ENCODE results near the gene MAPK10. TPM values are rescaled to one million over a fixed set of nuclear protein-coding genes. Genes with fewer than 3 reads are reported as not detected.

MAPK10 gene
- total RNA-seq, 2 experiments from 2014 or later: 0.45 TPM; not detected in 1

DNA sequence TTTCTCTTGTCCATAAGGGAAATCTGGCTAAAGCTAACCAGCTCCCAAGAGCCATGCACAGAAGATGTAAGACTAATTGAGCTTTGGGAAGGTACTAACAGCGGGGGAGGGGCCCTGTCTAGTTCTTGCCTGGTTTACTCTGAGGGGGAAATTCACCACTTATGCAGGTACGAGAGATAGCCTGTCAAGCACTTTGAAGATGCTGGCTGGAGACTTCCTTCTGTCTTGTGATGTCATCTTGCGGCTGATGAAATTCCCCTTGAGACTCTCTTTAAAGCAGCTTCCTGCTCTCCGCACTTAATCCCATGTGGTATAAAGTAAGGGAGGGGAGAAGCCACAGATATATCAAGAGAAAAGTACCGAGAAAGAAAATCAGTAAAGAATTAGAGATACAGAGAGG lies 345.3 kb downstream of the MAPK10 start:
- Mint-ChIP-seq H3K9me3 (no peaks in the 10 kb centered on the region), H3K4me1 (no peaks in the 10 kb centered on the region), H3K27me3 (no peaks in the 10 kb centered on the region), H3K36me3 (ENCODE audit: low read depth) (no peaks in the 10 kb centered on the region), H3K27ac (no peak overlapping the region), H3K4me3 (no peak overlapping the region)
- ChIA-PET POLR2A (no interaction called here), CTCF (no interaction called here)
- DNase-seq: no peak

DNA sequence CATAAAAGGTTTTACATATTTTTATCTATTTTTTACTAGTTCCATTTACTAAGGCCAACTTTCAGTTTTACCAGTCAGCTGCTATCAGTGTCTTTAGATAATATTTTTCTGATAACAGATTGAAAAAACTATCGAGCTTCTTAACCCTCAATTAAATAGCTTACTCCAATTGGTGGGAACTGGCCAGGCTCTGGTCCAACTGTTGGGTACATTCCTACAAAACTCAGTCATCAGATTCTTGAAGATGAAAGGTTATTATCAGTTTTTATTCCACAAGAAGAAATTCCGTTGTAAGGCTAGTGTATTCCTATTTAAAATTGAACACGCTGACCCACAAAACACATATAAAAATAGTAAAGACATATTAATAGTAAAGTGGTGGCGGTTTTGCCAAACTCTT lies 346.2 kb downstream of the MAPK10 start:
- DNase-seq: no peak
- Mint-ChIP-seq H3K27ac (no peak overlapping the region), H3K27me3 (no peaks in the 10 kb centered on the region), H3K9me3 (no peaks in the 10 kb centered on the region), H3K4me3 (no peak overlapping the region), H3K36me3 (ENCODE audit: low read depth) (no peaks in the 10 kb centered on the region), H3K4me1 (no peaks in the 10 kb centered on the region)
- CTCF ChIA-PET: no interaction called here
- POLR2A ChIA-PET: no interaction called here

- H3K4me3 Mint-ChIP-seq: no peak overlapping the region
- H3K36me3 Mint-ChIP-seq (ENCODE audit: low read depth): no peaks in the 10 kb centered on the region
- H3K9me3 Mint-ChIP-seq: no peaks in the 10 kb centered on the region
- no peak for DNase-seq
- no peaks in the 10 kb centered on the region for H3K27me3 Mint-ChIP-seq
- no peak overlapping the region for H3K27ac Mint-ChIP-seq
- H3K4me1 Mint-ChIP-seq: no peaks in the 10 kb centered on the region
- POLR2A ChIA-PET: no interaction called here
- CTCF ChIA-PET: no interaction called here
Observed at GRCh38 chr4:86011117-86011516, 348.7 kb downstream of the MAPK10 start.

- no peak for DNase-seq
- H3K4me3 Mint-ChIP-seq: no peak overlapping the region
- no peak overlapping the region for H3K27ac Mint-ChIP-seq
- ChIA-PET CTCF (no interaction called here), POLR2A (no interaction called here)
- H3K9me3 Mint-ChIP-seq: no peaks in the 10 kb centered on the region
- H3K4me1 Mint-ChIP-seq: no peaks in the 10 kb centered on the region
- H3K27me3 Mint-ChIP-seq: no peaks in the 10 kb centered on the region
- no peaks in the 10 kb centered on the region for H3K36me3 Mint-ChIP-seq (ENCODE audit: low read depth)
Observed at GRCh38 chr4:86007042-86007441, 352.8 kb downstream of the MAPK10 start.

DNA sequence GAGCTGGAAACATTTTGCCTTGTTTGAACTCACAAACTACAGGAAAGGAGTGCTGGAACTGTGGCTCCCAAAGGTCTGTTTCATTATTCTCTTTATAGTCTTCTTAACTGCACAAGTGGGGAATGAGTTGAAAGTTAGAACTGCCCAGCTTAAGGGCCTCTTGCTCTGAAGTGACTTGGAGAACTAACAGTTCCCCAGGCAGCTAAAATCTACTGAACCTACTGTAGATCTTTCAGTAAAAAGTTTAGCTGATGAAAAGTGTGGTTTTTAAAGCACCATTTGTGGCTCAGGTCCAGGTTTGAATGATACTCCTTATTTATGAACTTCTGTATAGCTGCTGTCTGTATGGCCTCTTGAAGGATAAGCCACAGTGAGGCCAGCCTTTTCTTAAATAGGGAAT lies 353.8 kb downstream of the MAPK10 start:
- no peak overlapping the region for H3K27ac Mint-ChIP-seq
- CTCF ChIA-PET: no interaction called here
- no peaks in the 10 kb centered on the region for H3K36me3 Mint-ChIP-seq (ENCODE audit: low read depth)
- H3K4me1 Mint-ChIP-seq: no peaks in the 10 kb centered on the region
- no peak overlapping the region for H3K4me3 Mint-ChIP-seq
- POLR2A ChIA-PET: no interaction called here
- H3K9me3 Mint-ChIP-seq: no peaks in the 10 kb centered on the region
- no peak for DNase-seq
- H3K27me3 Mint-ChIP-seq: no peaks in the 10 kb centered on the region

DNA sequence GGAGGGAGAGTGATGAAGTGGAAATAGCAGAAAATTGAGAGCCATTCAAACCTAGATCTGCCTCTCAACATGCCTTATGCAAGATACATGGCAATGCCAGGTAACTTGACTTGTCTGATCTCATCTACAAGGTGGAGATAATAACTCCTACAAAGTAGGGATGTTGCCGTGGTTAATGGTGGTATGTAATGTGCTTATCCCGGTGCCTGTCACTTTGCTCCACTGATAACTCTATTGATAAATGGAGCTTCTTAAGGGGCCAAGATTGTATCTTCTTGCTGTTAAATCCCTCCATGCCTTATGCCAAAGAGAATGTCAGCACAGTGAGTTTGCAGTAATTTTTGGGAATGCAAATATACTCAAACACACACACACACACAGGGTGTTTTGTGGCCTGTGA lies 355.8 kb downstream of the MAPK10 start:
- CTCF ChIA-PET: no interaction called here
- Mint-ChIP-seq H3K27me3 (no peaks in the 10 kb centered on the region), H3K36me3 (ENCODE audit: low read depth) (no peaks in the 10 kb centered on the region), H3K4me1 (no peaks in the 10 kb centered on the region), H3K4me3 (no peak overlapping the region), H3K9me3 (no peaks in the 10 kb centered on the region), H3K27ac (no peak overlapping the region)
- no peak for DNase-seq
- POLR2A ChIA-PET: no interaction called here

DNA sequence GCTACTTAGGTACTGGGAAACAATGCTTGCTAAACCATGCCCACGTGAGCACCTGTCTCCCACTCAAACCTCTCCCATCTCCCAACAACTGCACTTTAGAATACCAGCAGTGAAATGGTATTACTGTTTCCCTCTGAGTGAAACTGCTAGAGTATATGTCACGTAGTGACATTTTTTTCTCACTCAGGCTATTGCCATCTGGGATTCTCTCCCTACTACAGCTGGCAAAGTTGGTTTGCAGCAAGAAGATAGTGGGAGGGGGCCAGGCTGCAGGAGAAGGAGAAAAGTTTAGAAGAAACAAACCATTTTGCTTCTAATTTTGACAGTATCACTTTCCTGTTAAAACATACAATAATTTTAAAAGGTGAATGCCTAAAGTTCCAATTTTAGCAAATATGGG lies 358.3 kb downstream of the MAPK10 start:
- H3K36me3 Mint-ChIP-seq (ENCODE audit: low read depth): no peaks in the 10 kb centered on the region
- H3K4me3 Mint-ChIP-seq: no peak overlapping the region
- H3K27me3 Mint-ChIP-seq: no peaks in the 10 kb centered on the region
- ChIA-PET POLR2A (no interaction called here), CTCF (no interaction called here)
- H3K9me3 Mint-ChIP-seq: no peaks in the 10 kb centered on the region
- no peaks in the 10 kb centered on the region for H3K4me1 Mint-ChIP-seq
- no peak overlapping the region for H3K27ac Mint-ChIP-seq
- no peak for DNase-seq

GRCh38 chr4:85995361-85995760 lies 364.5 kb downstream of the MAPK10 start:
- Mint-ChIP-seq H3K36me3 (ENCODE audit: low read depth) (no peaks in the 10 kb centered on the region), H3K9me3 (no peaks in the 10 kb centered on the region), H3K4me1 (no peaks in the 10 kb centered on the region), H3K4me3 (no peak overlapping the region), H3K27ac (no peak overlapping the region), H3K27me3 (no peaks in the 10 kb centered on the region)
- ChIA-PET CTCF (no interaction called here), POLR2A (no interaction called here)
- no peak for DNase-seq

- POLR2A ChIA-PET: no interaction called here
- no peak for DNase-seq
- Mint-ChIP-seq H3K4me1 (no peaks in the 10 kb centered on the region), H3K27me3 (no peaks in the 10 kb centered on the region), H3K27ac (no peak overlapping the region), H3K4me3 (no peak overlapping the region), H3K36me3 (ENCODE audit: low read depth) (no peaks in the 10 kb centered on the region), H3K9me3 (no peaks in the 10 kb centered on the region)
- CTCF ChIA-PET: no interaction called here
Observed at GRCh38 chr4:85994576-85994975, 365.3 kb downstream of the MAPK10 start.

DNA sequence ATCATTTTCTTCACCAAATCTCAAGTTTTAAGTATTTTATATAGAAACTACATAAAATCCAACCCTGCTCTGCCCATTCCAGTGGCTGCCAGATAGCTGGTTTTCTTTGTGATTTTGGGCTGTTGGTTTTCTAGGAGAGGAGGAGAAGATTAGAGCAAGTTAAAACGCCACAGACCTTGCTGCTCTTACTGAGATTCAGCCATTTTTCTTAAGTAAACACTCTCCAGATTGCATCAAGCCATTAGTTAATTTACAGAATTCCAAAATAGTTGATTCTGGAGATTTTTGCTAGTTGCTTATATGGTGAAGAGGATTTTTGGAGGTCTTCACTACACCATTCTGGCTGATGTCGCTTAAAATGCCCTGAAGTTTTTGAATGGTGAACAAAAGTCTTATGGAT lies 366.2 kb downstream of the MAPK10 start:
- H3K27me3 Mint-ChIP-seq: no peaks in the 10 kb centered on the region
- H3K9me3 Mint-ChIP-seq: no peaks in the 10 kb centered on the region
- ChIA-PET POLR2A (no interaction called here), CTCF (no interaction called here)
- no peaks in the 10 kb centered on the region for H3K36me3 Mint-ChIP-seq (ENCODE audit: low read depth)
- H3K27ac Mint-ChIP-seq: no peak overlapping the region
- H3K4me1 Mint-ChIP-seq: no peaks in the 10 kb centered on the region
- no peak overlapping the region for H3K4me3 Mint-ChIP-seq
- no peak for DNase-seq

DNA sequence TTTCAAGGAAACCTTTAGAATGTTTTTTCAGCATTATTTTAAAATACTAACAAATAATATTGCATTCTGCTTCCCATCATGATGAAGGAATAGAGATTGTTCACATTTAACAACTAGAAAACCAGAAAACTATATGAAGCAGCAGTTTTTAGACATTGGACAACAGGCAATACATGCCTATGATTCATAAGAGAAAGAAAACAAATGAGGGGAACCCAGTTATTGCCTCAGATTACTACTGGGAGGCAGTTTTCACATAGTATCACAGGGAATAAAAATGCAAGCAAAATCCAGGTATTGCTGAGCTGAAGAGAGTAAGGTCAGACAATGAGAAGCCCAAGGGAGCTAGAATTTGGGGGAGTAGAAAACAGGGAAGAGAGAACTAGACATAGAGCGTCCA lies 373.6 kb downstream of the MAPK10 start:
- Mint-ChIP-seq H3K4me3 (no peak overlapping the region), H3K4me1 (no peaks in the 10 kb centered on the region), H3K27ac (no peak overlapping the region), H3K36me3 (ENCODE audit: low read depth) (no peaks in the 10 kb centered on the region), H3K27me3 (no peaks in the 10 kb centered on the region), H3K9me3 (no peaks in the 10 kb centered on the region)
- DNase-seq: no peak
- ChIA-PET CTCF (no interaction called here), POLR2A (no interaction called here)

DNA sequence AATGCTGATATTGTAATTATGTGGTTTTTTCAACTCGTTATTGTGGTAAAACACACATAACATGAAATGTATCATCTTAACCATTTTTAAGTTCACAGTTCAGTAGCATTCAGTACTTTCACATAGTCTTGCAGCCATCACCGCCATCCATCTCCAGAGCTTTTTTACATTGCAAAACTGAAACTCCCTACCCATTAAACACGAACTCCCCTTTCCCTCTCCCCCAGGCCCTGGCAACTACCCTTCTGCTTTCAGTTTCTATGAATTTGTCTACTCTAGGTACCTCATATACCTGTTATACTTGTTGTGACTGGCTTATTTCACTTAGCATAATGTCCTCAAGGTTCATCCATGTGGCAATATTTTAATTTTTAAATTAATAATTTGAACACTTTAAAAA lies 380.6 kb downstream of the MAPK10 start:
- Mint-ChIP-seq H3K9me3 (no peaks in the 10 kb centered on the region), H3K36me3 (ENCODE audit: low read depth) (no peaks in the 10 kb centered on the region), H3K27me3 (no peaks in the 10 kb centered on the region), H3K4me3 (no peak overlapping the region), H3K4me1 (no peaks in the 10 kb centered on the region), H3K27ac (no peak overlapping the region)
- no peak for DNase-seq
- ChIA-PET CTCF (no interaction called here), POLR2A (no interaction called here)

GRCh38 chr4:85970535-85970934 lies 389.3 kb downstream of the MAPK10 start:
- ChIA-PET POLR2A (no interaction called here), CTCF (no interaction called here)
- Mint-ChIP-seq H3K9me3 (no peaks in the 10 kb centered on the region), H3K27ac (no peak overlapping the region), H3K27me3 (no peaks in the 10 kb centered on the region), H3K4me3 (no peak overlapping the region), H3K4me1 (no peaks in the 10 kb centered on the region), H3K36me3 (ENCODE audit: low read depth) (no peaks in the 10 kb centered on the region)
- DNase-seq: no peak

GRCh38 chr4:85968945-85969819 lies 390.7 kb downstream of the MAPK10 start:
- no peaks in the 10 kb centered on the region for H3K9me3 Mint-ChIP-seq
- H3K27ac Mint-ChIP-seq: no peak overlapping the region
- CTCF ChIA-PET: no interaction called here
- no peaks in the 10 kb centered on the region for H3K4me1 Mint-ChIP-seq
- no peaks in the 10 kb centered on the region for H3K27me3 Mint-ChIP-seq
- H3K4me3 Mint-ChIP-seq: no peak overlapping the region
- no peaks in the 10 kb centered on the region for H3K36me3 Mint-ChIP-seq (ENCODE audit: low read depth)
- DNase-seq: no peak
- POLR2A ChIA-PET: no interaction called here

Data from activated CD4-positive, alpha-beta memory T cell treated with anti-CD3 and anti-CD28 coated beads, Interleukin-2, amount 10 ng/mL, durations not matched to agents 7 days and 5 days (primary cell).